ENCODE measurements around the gene SPINK4.

SPINK4 gene

DNA sequence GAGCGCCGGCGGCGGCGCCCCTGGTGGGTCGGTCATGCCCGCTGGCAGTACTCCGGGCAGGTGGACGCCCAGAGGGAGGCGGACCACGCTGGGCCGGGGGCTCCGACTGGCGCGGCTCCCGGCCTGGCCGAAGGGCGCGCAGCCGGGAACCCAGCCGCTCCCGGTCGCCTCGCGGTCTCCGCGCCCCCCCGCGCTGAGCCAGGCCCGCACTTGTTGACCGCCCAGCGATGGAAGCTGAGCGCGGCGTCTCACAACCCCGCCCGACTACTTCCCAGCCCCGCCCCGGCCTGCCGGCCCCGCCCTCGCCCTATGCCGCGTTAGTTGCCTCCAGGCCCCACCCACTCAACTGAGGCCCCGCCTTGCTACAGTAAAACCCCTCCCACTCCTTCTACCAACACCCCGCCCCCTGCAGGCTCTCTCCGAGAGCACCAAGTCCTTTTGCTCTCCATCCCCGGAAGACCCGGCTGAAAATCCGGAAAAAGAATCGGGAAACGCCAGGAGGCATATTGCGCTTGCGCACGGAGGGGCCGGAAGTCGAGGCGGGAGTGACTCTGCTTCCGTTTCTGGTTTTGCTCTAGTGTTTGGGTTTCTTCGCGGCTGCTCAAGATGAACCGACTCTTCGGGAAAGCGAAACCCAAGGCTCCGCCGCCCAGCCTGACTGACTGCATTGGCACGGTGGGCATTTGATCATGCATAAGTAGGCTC, 24.7 kb downstream of the SPINK4 start, which contains the start of the genes BAG1 and CHMP5:
Gene BAG1, minus strand, starts transcription at position 236 of the 705 bp plus-strand sequence.
Gene CHMP5, plus strand, starts transcription at position 577 of the 705 bp plus-strand sequence. Its CDS starts 30 bp downstream, at position 607.
- Histone ChIP-seq H3K4me3 (ENCODE audit: low read length) (peak within 1 kb of the TSS; percentile 99), H3F3A (ENCODE audit: insufficient read depth, low read length) (no peaks in the 10 kb centered on the region), H3K9me3 (replicated peaks; ENCODE audit: insufficient read depth, low read length) (no peaks in the 10 kb centered on the region), H3K9me2 (replicated peaks; ENCODE audit: insufficient read depth, low read length) (no peaks in the 10 kb centered on the region), H3K36me3 (replicated peaks; ENCODE audit: insufficient read depth, low read length) (peaks cover 22% of the 10 kb centered on the region; the same call in 1 of the 2 replicates), H3K79me2 (ENCODE audit: low read length) (peaks cover 62% of the 10 kb centered on the region), H3K27me3 (replicated peaks; ENCODE audit: insufficient read depth, low read length) (no peaks in the 10 kb centered on the region), H2AFZ (ENCODE audit: low read length) (peak within 1 kb of the TSS; percentile 80), H3K4me1 (ENCODE audit: low read length) (peaks cover 6% of the 10 kb centered on the region; the same call in 1 of the 2 replicates), H4K20me1 (ENCODE audit: insufficient read depth, low read length) (no peaks in the 10 kb centered on the region), H3K27ac (ENCODE audit: low read length) (peak within 1 kb of the TSS; percentile 74), H3K4me2 (ENCODE audit: low read depth, low read length) (peak within 1 kb of the TSS; percentile 99), H3K9ac (ENCODE audit: low read length) (peak within 1 kb of the TSS; percentile 90)
- peak; percentile 99 for DNase-seq
- TF ChIP-seq EZH2phosphoT487 (IDR thresholded peaks at IDR 0.05; ENCODE audit: low read length) (no peak), EZH2 (optimal IDR thresholded peaks at IDR 0.05; ENCODE audit: low read depth, low read length) (no peak)
- TF ChIP-seq, protein P1, sequence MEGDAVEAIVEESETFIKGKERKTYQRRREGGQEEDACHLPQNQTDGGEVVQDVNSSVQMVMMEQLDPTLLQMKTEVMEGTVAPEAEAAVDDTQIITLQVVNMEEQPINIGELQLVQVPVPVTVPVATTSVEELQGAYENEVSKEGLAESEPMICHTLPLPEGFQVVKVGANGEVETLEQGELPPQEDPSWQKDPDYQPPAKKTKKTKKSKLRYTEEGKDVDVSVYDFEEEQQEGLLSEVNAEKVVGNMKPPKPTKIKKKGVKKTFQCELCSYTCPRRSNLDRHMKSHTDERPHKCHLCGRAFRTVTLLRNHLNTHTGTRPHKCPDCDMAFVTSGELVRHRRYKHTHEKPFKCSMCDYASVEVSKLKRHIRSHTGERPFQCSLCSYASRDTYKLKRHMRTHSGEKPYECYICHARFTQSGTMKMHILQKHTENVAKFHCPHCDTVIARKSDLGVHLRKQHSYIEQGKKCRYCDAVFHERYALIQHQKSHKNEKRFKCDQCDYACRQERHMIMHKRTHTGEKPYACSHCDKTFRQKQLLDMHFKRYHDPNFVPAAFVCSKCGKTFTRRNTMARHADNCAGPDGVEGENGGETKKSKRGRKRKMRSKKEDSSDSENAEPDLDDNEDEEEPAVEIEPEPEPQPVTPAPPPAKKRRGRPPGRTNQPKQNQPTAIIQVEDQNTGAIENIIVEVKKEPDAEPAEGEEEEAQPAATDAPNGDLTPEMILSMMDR (IDR thresholded peaks at IDR 0.05; ENCODE audit: low read length), result no peak; the same call in 1 of the 2 replicates

DNA sequence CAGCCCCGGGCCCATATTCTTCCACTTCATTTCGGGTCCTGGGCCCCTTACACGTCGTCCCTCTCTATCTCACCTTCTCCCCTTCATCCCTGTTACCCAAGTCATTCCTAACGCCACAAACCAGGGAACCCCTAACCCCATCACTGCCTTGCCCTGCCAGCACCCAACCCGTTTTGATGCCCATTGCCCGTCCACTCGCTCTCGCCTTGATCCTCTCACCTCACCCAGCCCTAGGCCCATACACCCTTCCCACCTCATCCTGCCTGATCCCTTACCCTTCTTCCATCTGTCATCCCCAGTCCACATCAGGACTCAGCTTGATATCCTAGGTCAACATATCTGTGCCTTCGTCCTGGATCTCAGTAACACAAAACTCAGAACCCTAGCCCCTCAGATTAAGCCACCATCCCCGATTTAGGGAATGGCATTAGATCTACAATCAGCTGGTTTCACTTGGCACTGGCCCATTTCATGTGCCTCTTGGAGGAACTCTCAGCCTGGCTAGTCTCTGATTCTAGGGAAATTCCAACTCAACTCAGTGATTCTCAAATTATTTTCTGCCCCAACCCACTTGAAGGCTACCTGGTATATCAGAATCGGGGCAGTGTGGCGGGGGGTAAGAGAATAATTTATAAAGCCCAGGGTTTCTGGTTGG, 25.4 kb downstream of the SPINK4 start:
- H2AFZ ChIP-seq (ENCODE audit: low read length), result peak overlapping the region; percentile 67
- H3K79me2 ChIP-seq (ENCODE audit: low read length), result peaks cover 55% of the 10 kb centered on the region
- peak overlapping the region; percentile 74; the same call in 1 of the 2 replicates for H3K27ac ChIP-seq (ENCODE audit: low read length)

DNA sequence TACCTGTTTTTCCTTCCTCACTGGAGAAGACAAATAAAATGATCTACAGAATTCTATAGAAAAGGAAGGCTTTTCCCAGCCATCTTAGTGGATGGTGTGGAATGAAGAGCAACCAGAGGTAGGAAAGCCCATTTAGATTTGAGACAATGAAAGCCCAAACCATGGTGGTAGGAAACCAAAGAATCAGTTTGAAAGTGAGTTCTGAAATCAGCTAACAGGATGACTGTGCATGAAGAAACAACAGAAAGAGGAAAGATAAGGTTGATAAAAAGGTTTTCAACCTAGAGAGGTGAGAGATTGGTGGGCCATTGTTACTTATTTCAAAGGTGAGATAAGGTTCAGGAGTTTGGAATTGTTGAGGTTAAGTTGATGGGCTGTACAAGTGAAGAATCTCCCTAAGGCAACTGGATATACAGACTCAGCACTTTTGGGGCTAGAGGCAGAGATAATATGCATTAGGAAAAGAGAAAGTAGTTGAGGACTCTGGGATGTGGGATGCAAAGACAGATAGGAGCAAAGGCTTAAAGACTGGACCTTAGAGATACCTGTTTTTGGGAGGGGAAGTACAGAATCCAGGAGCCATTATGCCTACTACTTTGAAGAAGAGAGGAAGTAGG, 27.3 kb downstream of the SPINK4 start:
- no peaks in the 10 kb centered on the region for H3F3A ChIP-seq (ENCODE audit: insufficient read depth, low read length)
- H3K9me2 ChIP-seq (replicated peaks; ENCODE audit: insufficient read depth, low read length), result no peaks in the 10 kb centered on the region
- no peak overlapping the region for H3K4me3 ChIP-seq (ENCODE audit: low read length)
- no peak overlapping the region for H2AFZ ChIP-seq (ENCODE audit: low read length)
- H4K20me1 ChIP-seq (ENCODE audit: insufficient read depth, low read length), result no peaks in the 10 kb centered on the region
- H3K27me3 ChIP-seq (replicated peaks; ENCODE audit: insufficient read depth, low read length), result no peaks in the 10 kb centered on the region
- H3K9me3 ChIP-seq (replicated peaks; ENCODE audit: insufficient read depth, low read length), result no peaks in the 10 kb centered on the region
- TF ChIP-seq, protein P1 (IDR thresholded peaks at IDR 0.05; ENCODE audit: low read length), result no peak
- TF ChIP-seq EZH2 (optimal IDR thresholded peaks at IDR 0.05; ENCODE audit: low read depth, low read length) (no peak), EZH2phosphoT487 (IDR thresholded peaks at IDR 0.05; ENCODE audit: low read length) (no peak)
- H3K9ac ChIP-seq (ENCODE audit: low read length), result no peak overlapping the region
- DNase-seq, result no peak
- H3K36me3 ChIP-seq (replicated peaks; ENCODE audit: insufficient read depth, low read length), result peaks cover 4% of the 10 kb centered on the region; the same call in 1 of the 2 replicates
- peaks cover 6% of the 10 kb centered on the region; the same call in 1 of the 2 replicates for H3K4me1 ChIP-seq (ENCODE audit: low read length)
- H3K79me2 ChIP-seq (ENCODE audit: low read length), result peaks cover 37% of the 10 kb centered on the region
- no peak overlapping the region for H3K4me2 ChIP-seq (ENCODE audit: low read depth, low read length)
- H3K27ac ChIP-seq (ENCODE audit: low read length), result no peak overlapping the region

More for the DNA sequence above, 25.4 kb downstream of the SPINK4 start:
- no peak for DNase-seq
- Histone ChIP-seq H3K9me2 (replicated peaks; ENCODE audit: insufficient read depth, low read length) (no peaks in the 10 kb centered on the region), H3F3A (ENCODE audit: insufficient read depth, low read length) (no peaks in the 10 kb centered on the region), H3K4me2 (ENCODE audit: low read depth, low read length) (peak overlapping the region; percentile 99), H3K4me3 (ENCODE audit: low read length) (peak overlapping the region; percentile 99), H3K4me1 (ENCODE audit: low read length) (peaks cover 6% of the 10 kb centered on the region; the same call in 1 of the 2 replicates), H3K36me3 (replicated peaks; ENCODE audit: insufficient read depth, low read length) (peaks cover 15% of the 10 kb centered on the region; the same call in 1 of the 2 replicates), H3K9me3 (replicated peaks; ENCODE audit: insufficient read depth, low read length) (no peaks in the 10 kb centered on the region), H3K27me3 (replicated peaks; ENCODE audit: insufficient read depth, low read length) (no peaks in the 10 kb centered on the region), H4K20me1 (ENCODE audit: insufficient read depth, low read length) (no peaks in the 10 kb centered on the region), H3K9ac (ENCODE audit: low read length) (peak overlapping the region; percentile 80)
- TF ChIP-seq EZH2 (optimal IDR thresholded peaks at IDR 0.05; ENCODE audit: low read depth, low read length) (no peak), EZH2phosphoT487 (IDR thresholded peaks at IDR 0.05; ENCODE audit: low read length) (no peak)
- TF ChIP-seq, protein P1 (IDR thresholded peaks at IDR 0.05; ENCODE audit: low read length), result no peak
